ENCODE results near the gene BARD1.

GRCh38 chr2:214801068-214801467, 8.4 kb downstream of the BARD1 start:
- no peak for TF ChIP-seq CTCF (IDR thresholded peaks at IDR 0.05; ENCODE audit: low read depth, low read length)
- no peak for TF ChIP-seq EZH2phosphoT487 (IDR thresholded peaks at IDR 0.05; ENCODE audit: low read depth)
